ENCODE data around the gene MRTO4. TPM values are rescaled to one million over a fixed set of nuclear protein-coding genes. Genes with fewer than 3 reads are reported as not detected.

MRTO4 gene
- total and polyA plus RNA-seq, 9 of the 15 experiments (the other 6 are each of a cell fraction or from before 2014, with no cell fraction given) = 62.0 to 173 (median 146) TPM

- TF ChIP-seq ZHX1 (conservative IDR thresholded peaks at IDR 0.05; ENCODE audit: low read length) (peak; percentile 92; the same call in 1 of the 2 replicates), STAT5A (IDR thresholded peaks at IDR 0.05; ENCODE audit: borderline replicate concordance, low read length) (no peak), ARNT (IDR thresholded peaks at IDR 0.05) (no peak), KDM4B (IDR thresholded peaks at IDR 0.05; ENCODE audit: borderline replicate concordance in 2 of 2, low read depth in 1 of 2) (peak in 1 of 2 experiments; percentile 65; a peak in 1 of 4 replicates), ZBTB43 (CRISPR knock-in tag; IDR thresholded peaks at IDR 0.05) (peak; percentile 51; the same call in 1 of the 2 replicates), PHF21A (IDR thresholded peaks at IDR 0.05; ENCODE audit: borderline replicate concordance, low read depth) (0 out of 2 replicates have a peak, but pooled peaks have one; percentile 44), JUN (IDR thresholded peaks at IDR 0.05; ENCODE audit: borderline replicate concordance, low read depth, low read length) (peak; percentile 54; the same call in 1 of the 2 replicates), JUN (CRISPR knock-in tag; IDR thresholded peaks at IDR 0.05; ENCODE audit: borderline replicate concordance) (no peak), TCF3 (CRISPR knock-in tag; IDR thresholded peaks at IDR 0.05) (peak; percentile 38; the same call in 1 of the 2 replicates), PTRF (tag; IDR thresholded peaks at IDR 0.05) (no peak), ZBTB33 (CRISPR knock-in tag; IDR thresholded peaks at IDR 0.05) (peak; percentile 69), DMBX1 (CRISPR knock-in tag; IDR thresholded peaks at IDR 0.05; ENCODE audit: borderline replicate concordance) (peak; percentile 68), ELF4 (CRISPR knock-in tag; IDR thresholded peaks at IDR 0.05) (no peak), KDM5B (IDR thresholded peaks at IDR 0.05; ENCODE audit: insufficient replicate concordance, low read depth, low read length) (peak; percentile 97)
- TF ChIP-seq, protein P1, sequence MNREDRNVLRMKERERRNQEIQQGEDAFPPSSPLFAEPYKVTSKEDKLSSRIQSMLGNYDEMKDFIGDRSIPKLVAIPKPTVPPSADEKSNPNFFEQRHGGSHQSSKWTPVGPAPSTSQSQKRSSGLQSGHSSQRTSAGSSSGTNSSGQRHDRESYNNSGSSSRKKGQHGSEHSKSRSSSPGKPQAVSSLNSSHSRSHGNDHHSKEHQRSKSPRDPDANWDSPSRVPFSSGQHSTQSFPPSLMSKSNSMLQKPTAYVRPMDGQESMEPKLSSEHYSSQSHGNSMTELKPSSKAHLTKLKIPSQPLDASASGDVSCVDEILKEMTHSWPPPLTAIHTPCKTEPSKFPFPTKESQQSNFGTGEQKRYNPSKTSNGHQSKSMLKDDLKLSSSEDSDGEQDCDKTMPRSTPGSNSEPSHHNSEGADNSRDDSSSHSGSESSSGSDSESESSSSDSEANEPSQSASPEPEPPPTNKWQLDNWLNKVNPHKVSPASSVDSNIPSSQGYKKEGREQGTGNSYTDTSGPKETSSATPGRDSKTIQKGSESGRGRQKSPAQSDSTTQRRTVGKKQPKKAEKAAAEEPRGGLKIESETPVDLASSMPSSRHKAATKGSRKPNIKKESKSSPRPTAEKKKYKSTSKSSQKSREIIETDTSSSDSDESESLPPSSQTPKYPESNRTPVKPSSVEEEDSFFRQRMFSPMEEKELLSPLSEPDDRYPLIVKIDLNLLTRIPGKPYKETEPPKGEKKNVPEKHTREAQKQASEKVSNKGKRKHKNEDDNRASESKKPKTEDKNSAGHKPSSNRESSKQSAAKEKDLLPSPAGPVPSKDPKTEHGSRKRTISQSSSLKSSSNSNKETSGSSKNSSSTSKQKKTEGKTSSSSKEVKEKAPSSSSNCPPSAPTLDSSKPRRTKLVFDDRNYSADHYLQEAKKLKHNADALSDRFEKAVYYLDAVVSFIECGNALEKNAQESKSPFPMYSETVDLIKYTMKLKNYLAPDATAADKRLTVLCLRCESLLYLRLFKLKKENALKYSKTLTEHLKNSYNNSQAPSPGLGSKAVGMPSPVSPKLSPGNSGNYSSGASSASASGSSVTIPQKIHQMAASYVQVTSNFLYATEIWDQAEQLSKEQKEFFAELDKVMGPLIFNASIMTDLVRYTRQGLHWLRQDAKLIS (CRISPR knock-in tag; IDR thresholded peaks at IDR 0.05) = no peak
Measured at GRCh38 chr1:19251305-19252196, at the start of gene MRTO4, which contains the start of gene EMC1 (continued).

All from K562 (cell line).